Astrocyte (in vitro differentiated cells and primary cell): ENCODE data around the gene NFATC1. TPM values are rescaled to one million over a fixed set of nuclear protein-coding genes. Genes with fewer than 3 reads are reported as not detected.

Source experiments
- DNase-seq: peaks from one replicate; pipeline ENCODE4 v3.0.0-alpha.2; 2010; ENCODE audit warnings: low read depth
- FAIRE-seq: peaks from 2 replicates; lab custom pipeline; 2011; peaks lifted over from hg19 to GRCh38; lab: Jason Lieb, UNC
- H2AFZ ChIP-seq: 2 replicates; pipeline ENCODE4 v1.6.0; 2012; ENCODE audit warnings: low read depth, low read length, inconsistent platforms
- H3K27ac ChIP-seq: 2 replicates; pipeline ENCODE4 v1.5.1; 2011; ENCODE audit warnings: low read depth, low read length, inconsistent platforms
- H3K27me3 ChIP-seq: 2 replicates; pipeline ENCODE4 v1.6.0; 2011; ENCODE audit warnings: low read length, inconsistent platforms; ENCODE audit not compliant: insufficient read depth
- H3K36me3 ChIP-seq: 2 replicates; pipeline ENCODE4 v1.5.1; 2011; ENCODE audit warnings: low read length, inconsistent platforms; ENCODE audit not compliant: insufficient read depth
- H3K4me1 ChIP-seq: 2 replicates; pipeline ENCODE4 v1.5.1; 2011; ENCODE audit warnings: low read length, inconsistent platforms; ENCODE audit not compliant: insufficient read depth
- H3K4me2 ChIP-seq: 2 replicates; pipeline ENCODE4 v1.6.0; 2012; ENCODE audit warnings: low read length, inconsistent platforms
- H3K4me3 ChIP-seq: 2 replicates; pipeline ENCODE4 v1.5.1; 2011; ENCODE audit warnings: low read depth, mild to moderate bottlenecking, low read length, inconsistent platforms; ENCODE audit not compliant: insufficient read depth
- H3K79me2 ChIP-seq: 2 replicates; pipeline ENCODE4 v1.6.0; 2012; ENCODE audit warnings: mild to moderate bottlenecking, low read length, inconsistent platforms; ENCODE audit not compliant: insufficient read depth
- H3K9ac ChIP-seq: 2 replicates; pipeline ENCODE4 v1.6.0; 2012; ENCODE audit warnings: mild to moderate bottlenecking, low read length, inconsistent platforms
- H3K9me3 ChIP-seq: 2 replicates; pipeline ENCODE4 v1.5.1; 2012; ENCODE audit warnings: low read depth, mild to moderate bottlenecking, low read length, inconsistent platforms; ENCODE audit not compliant: insufficient read depth
- H4K20me1 ChIP-seq: 2 replicates; pipeline ENCODE4 v1.6.0; 2012; ENCODE audit warnings: low read length, inconsistent platforms; ENCODE audit not compliant: insufficient read depth
- H3K27ac Mint-ChIP-seq: one replicate; pipeline ENCODE4 v1.8.0; 2021; ENCODE audit warnings: mild to moderate bottlenecking, mixed read lengths; ENCODE audit not compliant: unreplicated experiment
- H3K27me3 Mint-ChIP-seq: one replicate; pipeline ENCODE4 v1.8.0; 2021; ENCODE audit warnings: low read depth, mixed read lengths; ENCODE audit not compliant: unreplicated experiment
- H3K36me3 Mint-ChIP-seq: one replicate; pipeline ENCODE4 v1.8.0; 2021; ENCODE audit warnings: low read depth, mixed read lengths; ENCODE audit not compliant: unreplicated experiment
- H3K4me1 Mint-ChIP-seq: one replicate; pipeline ENCODE4 v1.8.0; 2021; ENCODE audit warnings: low read depth, mixed read lengths; ENCODE audit not compliant: unreplicated experiment
- H3K4me3 Mint-ChIP-seq: one replicate; pipeline ENCODE4 v1.8.0; 2021; ENCODE audit warnings: mild to moderate bottlenecking, moderate library complexity, mixed read lengths; ENCODE audit not compliant: unreplicated experiment
- H3K9me3 Mint-ChIP-seq: one replicate; pipeline ENCODE4 v1.8.0; 2021; ENCODE audit warnings: mild to moderate bottlenecking, mixed read lengths; ENCODE audit not compliant: unreplicated experiment
- EZH2 ChIP-seq: IDR thresholded peaks from 2 replicates; pipeline ENCODE4 v1.6.1; 2012; ENCODE audit warnings: mild to moderate bottlenecking, low read length, inconsistent platforms; ENCODE audit not compliant: insufficient read depth
- total RNA-seq: library from RNA; stranded (reverse); gene quantifications from 2 replicates; pipeline ENCODE4 v1.2.1, GENCODE V29; 2021
- TF ChIP-seq, protein P1 (sequence below): IDR thresholded peaks from 2 replicates; pipeline ENCODE4 v1.5.1; 2011; ENCODE audit warnings: low read depth, mild to moderate bottlenecking, inconsistent platforms, low read length, moderate library complexity; ENCODE audit not compliant: insufficient read depth

The NFATC1 gene
- total RNA-seq, 1 donor from 2014 or later = 11.0 TPM

DNA sequence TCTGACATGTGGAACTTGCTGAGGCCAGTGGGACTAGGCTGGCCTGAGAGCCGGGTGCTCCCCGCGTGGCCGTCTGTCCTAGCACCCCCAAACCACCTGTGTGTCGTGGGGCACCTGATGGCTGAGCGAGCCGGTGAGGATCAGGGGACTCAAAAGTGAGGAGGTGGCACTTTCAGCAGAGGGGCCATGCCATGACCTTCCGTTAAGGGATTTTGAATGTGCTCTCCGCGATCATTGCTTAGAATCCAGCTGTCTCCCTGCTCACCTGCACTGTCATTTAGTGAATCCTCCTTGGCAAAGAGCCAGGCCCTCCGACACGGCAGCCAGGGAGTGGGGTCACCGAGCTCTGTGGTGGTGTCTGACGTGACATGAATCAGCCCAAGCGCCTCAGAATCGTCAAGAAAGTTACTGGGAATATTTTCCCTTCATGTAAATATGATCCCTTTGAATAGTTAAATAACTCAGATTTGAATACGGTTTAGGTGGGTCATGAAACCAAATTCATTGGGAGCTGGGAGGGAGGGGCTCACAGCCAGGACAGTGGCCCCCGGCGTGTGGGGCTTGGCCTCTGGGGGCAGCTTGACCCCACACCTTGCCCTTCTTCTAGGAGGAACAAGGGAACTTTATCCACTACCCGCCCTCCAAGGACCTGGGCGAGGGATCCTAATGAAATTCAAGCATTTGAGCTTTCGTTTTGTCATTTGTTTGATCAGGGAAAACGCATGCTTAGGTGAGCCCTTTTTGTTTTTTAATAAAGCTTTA, 9.5 kb downstream of the NFATC1 start:
- no peak overlapping the region for H2AFZ ChIP-seq
- TF ChIP-seq, protein P1, sequence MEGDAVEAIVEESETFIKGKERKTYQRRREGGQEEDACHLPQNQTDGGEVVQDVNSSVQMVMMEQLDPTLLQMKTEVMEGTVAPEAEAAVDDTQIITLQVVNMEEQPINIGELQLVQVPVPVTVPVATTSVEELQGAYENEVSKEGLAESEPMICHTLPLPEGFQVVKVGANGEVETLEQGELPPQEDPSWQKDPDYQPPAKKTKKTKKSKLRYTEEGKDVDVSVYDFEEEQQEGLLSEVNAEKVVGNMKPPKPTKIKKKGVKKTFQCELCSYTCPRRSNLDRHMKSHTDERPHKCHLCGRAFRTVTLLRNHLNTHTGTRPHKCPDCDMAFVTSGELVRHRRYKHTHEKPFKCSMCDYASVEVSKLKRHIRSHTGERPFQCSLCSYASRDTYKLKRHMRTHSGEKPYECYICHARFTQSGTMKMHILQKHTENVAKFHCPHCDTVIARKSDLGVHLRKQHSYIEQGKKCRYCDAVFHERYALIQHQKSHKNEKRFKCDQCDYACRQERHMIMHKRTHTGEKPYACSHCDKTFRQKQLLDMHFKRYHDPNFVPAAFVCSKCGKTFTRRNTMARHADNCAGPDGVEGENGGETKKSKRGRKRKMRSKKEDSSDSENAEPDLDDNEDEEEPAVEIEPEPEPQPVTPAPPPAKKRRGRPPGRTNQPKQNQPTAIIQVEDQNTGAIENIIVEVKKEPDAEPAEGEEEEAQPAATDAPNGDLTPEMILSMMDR = no peak
- no peak for TF ChIP-seq EZH2
- no peak overlapping the region for H3K4me3 Mint-ChIP-seq
- no peaks in the 10 kb centered on the region for H3K27me3 Mint-ChIP-seq
- H3K27ac Mint-ChIP-seq = no peak overlapping the region
- no peaks in the 10 kb centered on the region for H3K9me3 ChIP-seq
- H3K4me2 ChIP-seq = no peak overlapping the region
- no peak for FAIRE-seq
- H3K36me3 Mint-ChIP-seq = peaks cover 3% of the 10 kb centered on the region
- H3K4me3 ChIP-seq = no peak overlapping the region
- no peaks in the 10 kb centered on the region for H3K9me3 Mint-ChIP-seq
- no peak overlapping the region for H3K9ac ChIP-seq
- no peaks in the 10 kb centered on the region for H3K79me2 ChIP-seq
- no peak overlapping the region for H3K27ac ChIP-seq
- H3K4me1 Mint-ChIP-seq = peaks cover 3% of the 10 kb centered on the region
- H3K36me3 ChIP-seq = no peaks in the 10 kb centered on the region
- H4K20me1 ChIP-seq = no peaks in the 10 kb centered on the region
- H3K27me3 ChIP-seq = peaks cover 15% of the 10 kb centered on the region
- no peak for DNase-seq
- peaks cover 3% of the 10 kb centered on the region for H3K4me1 ChIP-seq

GRCh38 chr18:79405781-79406575, 10.2 kb downstream of the NFATC1 start:
- Mint-ChIP-seq H3K27ac (peak overlapping the region; percentile 41), H3K4me3 (no peak overlapping the region)

More at GRCh38 chr18:79405781-79406575, 10.2 kb downstream of the NFATC1 start:
- Histone ChIP-seq H3K4me3 (no peak overlapping the region), H3K4me1 (peaks cover 3% of the 10 kb centered on the region), H4K20me1 (no peaks in the 10 kb centered on the region), H3K79me2 (no peaks in the 10 kb centered on the region), H3K4me2 (no peak overlapping the region), H3K27me3 (peaks cover 15% of the 10 kb centered on the region), H3K27ac (no peak overlapping the region), H3K36me3 (no peaks in the 10 kb centered on the region), H3K9me3 (no peaks in the 10 kb centered on the region), H3K9ac (no peak overlapping the region), H2AFZ (no peak overlapping the region)
- H3K27me3 Mint-ChIP-seq = no peaks in the 10 kb centered on the region
- FAIRE-seq = no peak
- H3K9me3 Mint-ChIP-seq = no peaks in the 10 kb centered on the region
- TF ChIP-seq, protein P1 = no peak
- no peak for TF ChIP-seq EZH2
- DNase-seq = no peak
- peaks cover 3% of the 10 kb centered on the region for H3K4me1 Mint-ChIP-seq
- peaks cover 3% of the 10 kb centered on the region for H3K36me3 Mint-ChIP-seq
